HS-27A (cell line): ENCODE results near the gene OTC.

Experiments used
- DNase-seq: peaks from one replicate; pipeline ENCODE4 v3.0.0-alpha.2; 2012; ENCODE audit warnings: low read depth, missing footprints

The OTC gene

GRCh38 chrX:38468563-38469157 is 116.3 kb downstream of the OTC start:
- no peak for DNase-seq
